Heart left ventricle (tissue), 16 donors: Measurements from ENCODE around the gene UBN2. TPM values are rescaled to one million over a fixed set of nuclear protein-coding genes. Genes with fewer than 3 reads are reported as not detected.

ENCODE experiments used
- ATAC-seq, 4 donors: fragments of 200-7000 bp; cut with Tn5 transposase; one replicate each; pipeline ENCODE4 v1.9.1; 2020 to 2022; ENCODE audit warnings: moderate library complexity in 4 of 4, mild to moderate bottlenecking in 3 of 4, moderate number of reproducible peaks in 1 of 4
- DNase-seq, 5 donors: peaks; one replicate each; pipeline ENCODE4 v3.0.0-alpha.2; 2020
- H3K27ac ChIP-seq, 12 donors: fragments of 200-600 bp; sonication (generic) in 4 of 12; one replicate each; pipeline versions ENCODE4 v1.5.0 to v1.8.0; 2016 to 2022; ENCODE audit warnings: mild to moderate bottlenecking in 2 of 12
- H3K27me3 ChIP-seq, 9 donors: fragments of 200-600 bp; sonication (generic) in 2 of 9; one replicate each; pipeline versions ENCODE4 v1.5.1 to v1.8.0; 2016 to 2022; ENCODE audit warnings: mild to moderate bottlenecking in 3 of 9
- H3K36me3 ChIP-seq, 9 donors: fragments of 200-600 bp; sonication (generic) in 2 of 9; one replicate each; pipeline versions ENCODE4 v1.5.0 to v1.8.0; 2018 to 2022; ENCODE audit warnings: mild to moderate bottlenecking in 2 of 9
- H3K4me1 ChIP-seq, 12 donors: fragments of 200-600 bp; sonication (generic) in 4 of 12; one replicate each; pipeline versions ENCODE4 v1.5.0 to v1.8.0; 2016 to 2022; ENCODE audit warnings: mild to moderate bottlenecking in 3 of 12
- H3K4me3 ChIP-seq, 12 donors: fragments of 200-600 bp; sonication (generic) in 4 of 12; one replicate each; pipeline versions ENCODE4 v1.5.0 to v1.8.0; 2017 to 2022; ENCODE audit warnings: mild to moderate bottlenecking in 9 of 12, moderate library complexity in 4 of 12
- H3K9me3 ChIP-seq, 12 donors: fragments of 200-600 bp; sonication (generic) in 4 of 12; one replicate each; pipeline versions ENCODE4 v1.5.0 to v1.8.0; 2016 to 2022; ENCODE audit warnings: mild to moderate bottlenecking in 1 of 12
- POLR2A ChIP-seq, 2 donors: fragments of 450-650 bp; IDR thresholded peaks; one replicate each; pipeline ENCODE4 v1.6.1; 2017; ENCODE audit warnings: antibody characterized with exemption in 2 of 2, mild to moderate bottlenecking in 2 of 2, moderate library complexity in 2 of 2
- WGBS, 4 donors: extraction: QIAGEN DNeasy Blood & Tissue Kit in 2 of 4; methylation state at CpG; one replicate each; pipeline versions ENCODE4 v1.1.5 to v1.1.7; 2013 to 2018; 5-methylcytosine and 5-hydroxymethylcytosine counted together
- intact Hi-C, 10 donors: fragments of 100-400 bp; cut with DNase I; formaldehyde crosslinking; loops; one replicate each; pipeline versions ENCODE4 v1.11.1 to v1.14.2; 2022
- polyA plus RNA-seq, 2 donors: library from polyadenylated mRNA; stranded (reverse); fragments of 200-250 nt; gene quantifications; one replicate each; pipeline ENCODE4 v1.2.3, GENCODE V29; 2013
- total RNA-seq, 9 donors: library from RNA; depleted of rRNA in 2 of 9; stranded (reverse); fragments of >200 nt in 2 of 9; fragmentation: NEBNext Ultra II Directional in 3 of 9; extraction: Animal tissue kit (Norgen Biotek cat#: 25700) in 3 of 9; gene quantifications; one replicate each; pipeline versions ENCODE4 v1.1.0 to v1.2.4, GENCODE V29; 2016 to 2023
- TF ChIP-seq, protein P1 (sequence below), 12 donors: fragments of 200-600 bp; sonication (generic) in 4 of 12; IDR thresholded peaks; one replicate each; pipeline versions ENCODE4 v1.5.0 to v1.8.0; 2018 to 2022; ENCODE audit warnings: antibody characterized with exemption in 12 of 12, mild to moderate bottlenecking in 5 of 12
- donor health status: ischemic (EF 13 %, LVEDD 7.1; RV severe dilation, severe dysfunction).
- donor health status: healthy with polysubstance abuse.
- donor health status: DM: no; HTN: yes; CAD: no.
- donor health status: DM: no; HTN: no; CAD: no.
- donor health status: ischemic (EF 25% LVEDD 6.9; RV normal size, moderate dysfunction).
- donor health status: ischemic (EF 25% LVEDD 5.7; RV mildly dilated, moderate dysfunction).
- donor health status: healthy.
- donor health status: DM: yes; HTN: yes; CAD: no.
- donor health status: ischemic (EF 35%, LVEDD 5.7; RV mildly dilated, moderate dysfunction).
- donor health status: nonischemic (EF 11% LVEDD 7.7; RV severe dilation, severe dysfunction).
- donor health status: DM: yes; HTN: yes; CAD: no.
- donor health status: PGD.
- donor health status: ischemic (EF 29% LVEDD 5.4; RV normal size, mild dysfunction).
- donor health status: nonischemic (EF 23%, LVEDD 6.1; RV moderate dilation, normal function).

Gene UBN2
- total and polyA plus RNA-seq, 11 donors = 3.3 to 26.9 (median 16.2) TPM

DNA sequence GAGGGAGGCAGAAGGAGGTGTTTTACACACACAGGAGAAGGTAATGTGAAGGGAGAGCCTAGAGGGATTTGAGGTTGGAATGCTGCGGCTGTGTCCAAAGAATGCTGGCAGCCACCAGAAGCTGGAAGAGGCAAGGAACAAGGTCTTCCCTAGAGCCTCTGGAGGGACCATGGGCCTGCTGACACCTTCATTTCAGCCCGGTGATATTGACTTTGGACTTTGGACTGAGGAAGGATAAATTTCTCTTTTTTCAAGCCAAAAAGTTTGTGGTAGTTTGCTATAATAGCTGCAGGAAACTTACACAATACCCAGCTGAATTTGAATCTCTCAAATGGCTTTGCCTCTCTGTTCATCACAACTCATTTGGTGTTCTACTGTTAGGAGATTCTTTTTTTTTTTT, 34.6 kb downstream of the UBN2 start:
- Histone ChIP-seq H3K4me3 (no peak overlapping the region), H3K4me1 (peaks cover 0 to 6% (median 0%) of the 10 kb centered on the region in 12 donors), H3K27ac (no peak overlapping the region), H3K27me3 (no peaks in the 10 kb centered on the region), H3K9me3 (no peaks in the 10 kb centered on the region), H3K36me3 (peaks cover 0 to 100% (median 91%) of the 10 kb centered on the region in 9 donors)
- intact Hi-C loops = no loop called here
- TF ChIP-seq POLR2A (IDR thresholded peaks at IDR 0.05) = no peak
- TF ChIP-seq, protein P1, sequence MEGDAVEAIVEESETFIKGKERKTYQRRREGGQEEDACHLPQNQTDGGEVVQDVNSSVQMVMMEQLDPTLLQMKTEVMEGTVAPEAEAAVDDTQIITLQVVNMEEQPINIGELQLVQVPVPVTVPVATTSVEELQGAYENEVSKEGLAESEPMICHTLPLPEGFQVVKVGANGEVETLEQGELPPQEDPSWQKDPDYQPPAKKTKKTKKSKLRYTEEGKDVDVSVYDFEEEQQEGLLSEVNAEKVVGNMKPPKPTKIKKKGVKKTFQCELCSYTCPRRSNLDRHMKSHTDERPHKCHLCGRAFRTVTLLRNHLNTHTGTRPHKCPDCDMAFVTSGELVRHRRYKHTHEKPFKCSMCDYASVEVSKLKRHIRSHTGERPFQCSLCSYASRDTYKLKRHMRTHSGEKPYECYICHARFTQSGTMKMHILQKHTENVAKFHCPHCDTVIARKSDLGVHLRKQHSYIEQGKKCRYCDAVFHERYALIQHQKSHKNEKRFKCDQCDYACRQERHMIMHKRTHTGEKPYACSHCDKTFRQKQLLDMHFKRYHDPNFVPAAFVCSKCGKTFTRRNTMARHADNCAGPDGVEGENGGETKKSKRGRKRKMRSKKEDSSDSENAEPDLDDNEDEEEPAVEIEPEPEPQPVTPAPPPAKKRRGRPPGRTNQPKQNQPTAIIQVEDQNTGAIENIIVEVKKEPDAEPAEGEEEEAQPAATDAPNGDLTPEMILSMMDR (IDR thresholded peaks at IDR 0.05) = no peak
- DNase-seq (no peak), ATAC-seq (no peak)
- 78 to 98% (median 93%) methylated on average over 2 of the region's 2 CpGs for WGBS, 4 donors

DNA sequence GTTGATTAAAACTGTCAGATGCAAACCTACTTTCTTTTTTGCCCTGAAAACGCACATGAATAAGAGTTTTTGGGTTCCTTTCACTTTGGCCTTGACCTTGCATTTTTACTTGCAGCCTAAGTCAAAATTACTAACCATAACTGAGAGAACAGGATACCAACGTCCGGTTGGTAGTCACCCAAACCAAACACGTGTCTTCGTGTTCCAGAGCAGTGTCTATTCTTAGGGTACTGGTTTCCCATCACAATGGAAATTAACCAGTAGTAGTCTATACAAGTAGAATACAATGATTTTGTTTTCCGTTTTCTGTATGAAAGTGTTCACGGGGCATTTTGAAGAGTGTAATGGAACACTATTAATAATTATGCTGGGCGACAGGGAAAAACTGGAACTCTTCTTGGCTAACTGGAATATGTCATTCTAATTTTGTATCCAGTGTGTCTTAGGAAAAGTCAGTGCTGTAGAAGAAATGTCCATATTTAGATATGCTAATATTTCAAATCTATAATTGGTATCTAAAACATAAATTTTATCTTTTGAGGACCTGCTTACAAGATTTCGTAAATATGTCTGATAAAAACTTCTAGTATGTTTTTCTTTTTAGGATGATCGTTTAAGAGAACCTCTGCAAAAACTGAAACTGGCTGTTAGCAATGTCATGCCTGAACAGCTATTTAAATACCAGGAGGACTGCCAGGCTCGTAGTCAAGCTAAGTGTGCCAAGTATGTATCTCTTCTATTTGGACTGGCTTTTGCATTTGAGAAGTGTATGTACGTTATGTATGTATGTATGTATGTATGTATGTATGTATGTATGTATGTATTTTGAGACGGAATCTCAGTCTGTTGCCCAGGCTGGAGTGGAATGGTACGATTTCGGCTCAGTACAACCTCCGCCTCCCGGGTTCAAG, 40.9 kb downstream of the UBN2 start:
- TF ChIP-seq POLR2A (IDR thresholded peaks at IDR 0.05) = no peak
- TF ChIP-seq, protein P1 (IDR thresholded peaks at IDR 0.05) = no peak
- ATAC-seq (peak; percentile 85 to 90 (median 87)), DNase-seq (peak in 2 of 5 donors; percentile 29 to 52)
- Histone ChIP-seq H3K4me3 (peak overlapping the region in 1 of 12 donors; percentile 19), H3K4me1 (peaks cover 0 to 4% (median 0%) of the 10 kb centered on the region in 12 donors), H3K27ac (peak overlapping the region in 11 of 12 donors; percentile 0 to 71 (median 48)), H3K9me3 (no peaks in the 10 kb centered on the region), H3K36me3 (peaks cover 0 to 99% (median 95%) of the 10 kb centered on the region in 9 donors), H3K27me3 (no peaks in the 10 kb centered on the region)
- intact Hi-C loops = no loop called here
- WGBS, 4 donors = 59 to 70% (median 66%) methylated on average over 17 of the region's 17 CpGs

DNA sequence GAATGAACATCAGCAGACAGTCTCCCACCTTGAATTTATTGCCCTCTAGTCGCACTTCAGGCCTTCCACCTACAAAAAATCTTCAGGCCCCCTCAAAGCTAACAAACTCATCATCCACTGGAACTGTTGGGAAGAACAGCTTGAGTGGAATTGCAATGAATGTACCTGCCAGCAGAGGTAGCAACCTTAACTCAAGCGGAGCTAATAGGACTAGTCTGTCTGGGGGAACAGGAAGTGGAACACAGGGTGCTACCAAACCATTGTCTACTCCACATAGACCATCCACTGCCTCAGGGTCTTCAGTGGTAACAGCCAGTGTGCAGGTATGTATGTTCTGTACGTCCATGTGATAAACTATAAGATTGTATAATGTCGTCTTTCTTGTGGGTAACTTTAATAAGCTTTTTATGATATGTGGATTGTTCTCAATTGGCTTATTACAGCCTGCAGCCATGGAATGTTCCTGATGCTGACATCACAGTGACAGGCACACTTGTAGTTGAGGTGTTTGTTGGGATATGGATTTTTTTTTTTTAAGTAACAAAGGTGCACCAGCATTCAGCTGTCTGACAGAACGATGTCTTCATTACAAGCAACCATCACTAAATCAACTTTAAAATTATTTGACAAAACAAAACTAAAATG, 53.3 kb downstream of the UBN2 start:
- no peaks in the 10 kb centered on the region for H3K27me3 ChIP-seq
- ATAC-seq = peak in 1 of 4 donors; percentile 38
- H3K4me1 ChIP-seq = no peaks in the 10 kb centered on the region
- intact Hi-C loops = no loop called here
- 90 to 96% (median 94%) methylated on average over 5 of the region's 5 CpGs for WGBS, 4 donors
- H3K9me3 ChIP-seq = no peaks in the 10 kb centered on the region
- H3K36me3 ChIP-seq = peaks cover 0 to 89% (median 46%) of the 10 kb centered on the region in 9 donors
- no peak overlapping the region for H3K4me3 ChIP-seq
- TF ChIP-seq, protein P1 (IDR thresholded peaks at IDR 0.05) = no peak
- no peak for TF ChIP-seq POLR2A (IDR thresholded peaks at IDR 0.05)
- no peak for DNase-seq
- no peak overlapping the region for H3K27ac ChIP-seq

DNA sequence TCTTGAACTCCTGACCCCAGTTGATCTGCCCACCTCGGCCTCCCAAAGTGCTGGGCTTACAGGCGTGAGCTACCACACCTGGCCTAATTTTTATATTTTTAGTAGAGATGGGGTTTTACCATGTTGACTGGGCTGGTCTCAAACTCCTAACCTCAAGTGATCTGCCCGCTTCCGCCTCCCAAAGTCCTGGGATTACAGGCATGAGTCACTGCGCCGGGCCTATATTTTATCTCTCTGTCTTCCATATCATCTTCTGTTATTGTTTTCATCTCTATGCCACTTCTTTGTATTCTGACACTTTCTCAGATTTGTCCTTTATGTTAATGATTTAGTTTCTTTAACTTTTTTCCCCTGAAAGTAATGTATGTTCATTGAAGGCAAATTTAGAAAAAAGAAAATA, 55.1 kb downstream of the UBN2 start:
- 95 to 99% (median 97%) methylated on average over 6 of the region's 6 CpGs for WGBS, 4 donors
- H3K4me1 ChIP-seq = no peaks in the 10 kb centered on the region
- no peaks in the 10 kb centered on the region for H3K27me3 ChIP-seq
- H3K9me3 ChIP-seq = no peaks in the 10 kb centered on the region
- no peak overlapping the region for H3K4me3 ChIP-seq
- no peak for ATAC-seq
- H3K27ac ChIP-seq = no peak overlapping the region
- intact Hi-C loops = no loop called here
- TF ChIP-seq, protein P1 (IDR thresholded peaks at IDR 0.05) = no peak
- no peak for TF ChIP-seq POLR2A (IDR thresholded peaks at IDR 0.05)
- DNase-seq = no peak
- H3K36me3 ChIP-seq = peaks cover 0 to 75% (median 39%) of the 10 kb centered on the region in 9 donors
